H9 (cell line): Measurements from ENCODE around the gene TSPAN9. TPM values are rescaled to one million over a fixed set of nuclear protein-coding genes. Genes with fewer than 3 reads are reported as not detected.

Experiments
- DNase-seq: peaks from one replicate; pipeline ENCODE4 v3.0.0-alpha.2; 2017
- H2AFZ ChIP-seq: one replicate; pipeline ENCODE4 v1.6.1; 2013; ENCODE audit warnings: mild to moderate bottlenecking, low read length, control low read depth, moderate library complexity
- H2AK5ac ChIP-seq: 2 replicates; pipeline ENCODE4 v1.6.1; 2013; ENCODE audit warnings: low read length, control low read depth, mixed read lengths; ENCODE audit not compliant: insufficient read length
- H2BK120ac ChIP-seq: one replicate; pipeline ENCODE4 v1.6.1; 2013; ENCODE audit warnings: low read depth, mild to moderate bottlenecking, low read length, control low read depth, inconsistent platforms; ENCODE audit not compliant: poor library complexity, severe bottlenecking
- H2BK12ac ChIP-seq: 2 replicates; pipeline ENCODE4 v1.6.1; 2013; ENCODE audit warnings: low read length, control low read depth, mixed read lengths, low read depth; ENCODE audit not compliant: insufficient read length
- H2BK15ac ChIP-seq: 2 replicates; pipeline ENCODE4 v1.6.1; 2013; ENCODE audit warnings: low read depth, low read length, control low read depth
- H2BK20ac ChIP-seq: one replicate; pipeline ENCODE4 v1.6.1; 2013; ENCODE audit warnings: low read depth, mild to moderate bottlenecking, low read length, control low read depth, inconsistent platforms; ENCODE audit not compliant: poor library complexity, severe bottlenecking
- H2BK5ac ChIP-seq: 2 replicates; pipeline ENCODE4 v1.6.1; 2013; ENCODE audit warnings: low read length, control low read depth, mixed read lengths; ENCODE audit not compliant: insufficient read length
- H3K14ac ChIP-seq: 2 replicates; pipeline ENCODE4 v1.6.1; 2013; ENCODE audit warnings: low read length, control low read depth; ENCODE audit not compliant: insufficient read depth
- H3K18ac ChIP-seq: 2 replicates; pipeline ENCODE4 v1.6.1; 2013; ENCODE audit warnings: low read depth, mild to moderate bottlenecking, mixed read lengths, low read length, control low read depth; ENCODE audit not compliant: insufficient read length
- H3K23ac ChIP-seq: 2 replicates; pipeline ENCODE4 v1.6.1; 2013; ENCODE audit warnings: low read length, control low read depth, mixed read lengths, low read depth; ENCODE audit not compliant: insufficient read length
- H3K23me2 ChIP-seq: 2 replicates; pipeline ENCODE4 v1.6.1; 2013; ENCODE audit warnings: low read depth, mild to moderate bottlenecking, mixed read lengths, low read length, control low read depth; ENCODE audit not compliant: insufficient read length, poor library complexity, severe bottlenecking
- H3K27ac ChIP-seq: 2 replicates; pipeline ENCODE4 v1.5.1; 2013; ENCODE audit warnings: low read length, control low read depth, mixed read lengths, low read depth; ENCODE audit not compliant: insufficient read length
- H3K27me3 ChIP-seq: 2 replicates; pipeline ENCODE4 v1.6.1; 2013; ENCODE audit warnings: low read length, control low read depth, inconsistent platforms; ENCODE audit not compliant: insufficient read depth
- H3K4ac ChIP-seq: 2 replicates; pipeline ENCODE4 v1.6.1; 2013; ENCODE audit warnings: low read depth, mild to moderate bottlenecking, control low read depth, inconsistent platforms, low read length, moderate library complexity
- H3K4me1 ChIP-seq: 2 replicates; pipeline ENCODE4 v1.6.1; 2013; ENCODE audit warnings: low read length, control low read depth, inconsistent platforms; ENCODE audit not compliant: insufficient read depth
- H3K4me2 ChIP-seq: 2 replicates; pipeline ENCODE4 v1.6.1; 2013; ENCODE audit warnings: low read length, control low read depth, mixed read lengths; ENCODE audit not compliant: insufficient read length, insufficient read depth
- H3K56ac ChIP-seq: 2 replicates; pipeline ENCODE4 v1.6.1; 2013; ENCODE audit warnings: low read depth, mild to moderate bottlenecking, mixed read lengths, low read length, control low read depth; ENCODE audit not compliant: insufficient read length
- H3K79me1 ChIP-seq: 2 replicates; pipeline ENCODE4 v1.6.1; 2013; ENCODE audit warnings: low read depth, mild to moderate bottlenecking, moderate library complexity, low read length, control low read depth, inconsistent platforms; ENCODE audit not compliant: insufficient read depth, poor library complexity, severe bottlenecking
- H3K79me2 ChIP-seq: 2 replicates; pipeline ENCODE4 v1.6.1; 2013; ENCODE audit warnings: low read length, control low read depth, inconsistent platforms; ENCODE audit not compliant: insufficient read depth
- H3K9ac ChIP-seq: 2 replicates; pipeline ENCODE4 v1.6.1; 2013; ENCODE audit warnings: low read length, control low read depth, mixed read lengths; ENCODE audit not compliant: insufficient read length; ENCODE audit errors: extremely low read depth
- H3K9me3 ChIP-seq: one replicate; pipeline ENCODE4 v1.6.1; 2013; ENCODE audit warnings: low read depth, low read length, inconsistent platforms; ENCODE audit not compliant: control insufficient read depth
- H3T11ph ChIP-seq: one replicate; pipeline ENCODE4 v1.6.1; 2013; ENCODE audit warnings: mild to moderate bottlenecking, low read length, control low read depth, inconsistent platforms
- H4K20me1 ChIP-seq: one replicate; pipeline ENCODE4 v1.6.1; 2013; ENCODE audit not compliant: control insufficient read depth, insufficient read length, insufficient read depth
- H4K5ac ChIP-seq: 2 replicates; pipeline ENCODE4 v1.6.1; 2013; ENCODE audit warnings: low read depth, mild to moderate bottlenecking, mixed read lengths, low read length, control low read depth; ENCODE audit not compliant: insufficient read length
- H4K8ac ChIP-seq: replicated peaks from 2 replicates; pipeline ENCODE4 v1.6.1; 2013; ENCODE audit warnings: low read length, control low read depth, mixed read lengths, low read depth; ENCODE audit not compliant: insufficient read length
- H4K91ac ChIP-seq: 2 replicates; pipeline ENCODE4 v1.6.1; 2013; ENCODE audit warnings: low read depth, mild to moderate bottlenecking, moderate library complexity, mixed read lengths, low read length, control low read depth; ENCODE audit not compliant: insufficient read length
- H3K27ac Mint-ChIP-seq, 3 experiments: 2 replicates in 2 of 3; 3 replicates in 1 of 3; pipeline ENCODE4 v1.8.0; 2020 to 2021; ENCODE audit warnings: mixed read lengths in 3 of 3, mild to moderate bottlenecking in 1 of 3, moderate library complexity in 1 of 3
- H3K27me3 Mint-ChIP-seq: 2 replicates; pipeline ENCODE4 v1.8.0; 2021; ENCODE audit warnings: low read depth, mild to moderate bottlenecking, moderate library complexity, mixed read lengths
- H3K36me3 Mint-ChIP-seq, 3 experiments: 2 replicates in 2 of 3; 3 replicates in 1 of 3; pipeline ENCODE4 v1.8.0; 2020 to 2021; ENCODE audit warnings: low read depth in 3 of 3, mixed read lengths in 3 of 3; ENCODE audit not compliant: insufficient read depth in 1 of 3
- H3K4me1 Mint-ChIP-seq, 2 experiments: 2 replicates each; pipeline ENCODE4 v1.8.0; 2020; ENCODE audit warnings: mixed read lengths in 2 of 2
- H3K4me3 Mint-ChIP-seq, 2 experiments: 2 replicates in 1 of 2; 3 replicates in 1 of 2; pipeline ENCODE4 v1.8.0; 2020 to 2021; ENCODE audit warnings: mild to moderate bottlenecking in 2 of 2, mixed read lengths in 2 of 2, moderate library complexity in 1 of 2
- H3K9me3 Mint-ChIP-seq, 2 experiments: 2 replicates in 1 of 2; 3 replicates in 1 of 2; pipeline ENCODE4 v1.8.0; 2020; ENCODE audit warnings: mild to moderate bottlenecking in 2 of 2, mixed read lengths in 2 of 2, moderate library complexity in 1 of 2
- CTCF ChIP-seq: fragments of 200-600 bp; sonication (generic); conservative IDR thresholded peaks from 3 replicates; pipeline ENCODE4 v1.8.0; 2021; ENCODE audit warnings: antibody characterized with exemption, mild to moderate bottlenecking
- WGBS: extraction: QIAGEN DNeasy Blood & Tissue Kit; methylation state at CpG from one replicate; pipeline ENCODE4 v1.1.7; 2013; ENCODE audit warnings: missing lambda C conversion rate, low lambda C conversion rate, mixed read lengths; ENCODE audit not compliant: insufficient read length; ENCODE audit errors: extremely low coverage; 5-methylcytosine and 5-hydroxymethylcytosine counted together
- total RNA-seq: library from RNA; stranded (reverse); gene quantifications from 2 replicates; pipeline ENCODE4 v1.2.1, GENCODE V29; 2021

TSPAN9 gene
- total RNA-seq, 1 experiment from 2014 or later, result 19.0 TPM

GRCh38 chr12:3251691-3252090, 174.5 kb downstream of the TSPAN9 start:
- Histone ChIP-seq H2BK15ac (no peak overlapping the region), H4K91ac (no peak overlapping the region), H3K27me3 (no peaks in the 10 kb centered on the region), H2BK20ac (no peak overlapping the region), H3K14ac (no peak overlapping the region), H2BK5ac (no peak overlapping the region), H4K8ac (no peak overlapping the region), H3K23me2 (no peaks in the 10 kb centered on the region), H4K5ac (no peak overlapping the region), H2AFZ (no peak overlapping the region), H3K18ac (no peak overlapping the region), H2BK120ac (no peak overlapping the region), H3K4ac (no peak overlapping the region), H3K9me3 (no peaks in the 10 kb centered on the region), H2BK12ac (no peak overlapping the region), H3T11ph (no peak overlapping the region), H2AK5ac (no peak overlapping the region), H3K27ac (no peak overlapping the region), H3K9ac (no peak overlapping the region), H3K23ac (no peak overlapping the region), H3K4me2 (no peak overlapping the region), H4K20me1 (no peaks in the 10 kb centered on the region), H3K56ac (no peak overlapping the region), H3K79me2 (no peaks in the 10 kb centered on the region), H3K4me1 (no peaks in the 10 kb centered on the region), H3K79me1 (no peaks in the 10 kb centered on the region)
- no peaks in the 10 kb centered on the region for H3K36me3 Mint-ChIP-seq
- H3K27ac Mint-ChIP-seq, result no peak overlapping the region; a peak in 1 of 7 replicates
- H3K4me1 Mint-ChIP-seq, result peaks cover 37 to 40% of the 10 kb centered on the region in 2 experiments
- H3K27me3 Mint-ChIP-seq, result no peaks in the 10 kb centered on the region
- DNase-seq, result no peak
- H3K4me3 Mint-ChIP-seq, result no peak overlapping the region
- H3K9me3 Mint-ChIP-seq, result no peaks in the 10 kb centered on the region
- no CpG with 5 or more reads among the region's 7 CpGs for WGBS
- TF ChIP-seq CTCF, result no peak
